ENCODE results near the gene KDM4C. TPM values are rescaled to one million over a fixed set of nuclear protein-coding genes. Genes with fewer than 3 reads are reported as not detected.

Gene KDM4C
- total RNA-seq, 1 donor from 2014 or later: 13.9 TPM

DNA sequence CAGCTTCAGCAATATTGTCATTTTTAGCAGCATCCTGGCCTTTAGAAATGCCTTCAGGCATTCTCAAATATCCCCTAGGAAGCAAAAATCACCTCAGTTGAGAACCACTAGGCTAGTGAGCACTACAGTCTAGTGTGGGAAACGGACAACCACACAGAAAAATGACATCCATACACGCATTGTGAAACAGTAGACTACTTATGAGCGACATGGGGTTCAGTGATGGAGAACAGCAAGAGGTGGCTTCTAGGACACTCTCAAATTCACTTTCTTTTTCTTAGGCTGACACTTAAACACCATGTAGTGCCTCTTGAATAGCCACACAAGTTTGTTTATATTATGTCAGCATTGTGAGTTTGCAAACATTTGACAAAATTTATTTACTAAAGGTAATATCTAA lies 203.0 kb downstream of the KDM4C start:
- DNase-seq (ENCODE audit: extremely low read depth, low read depth, low spot score): no peak

- no peak for DNase-seq (ENCODE audit: extremely low read depth, low read depth, low spot score)
Measured at GRCh38 chr9:6961845-6962522, 204.2 kb downstream of the KDM4C start.

DNA sequence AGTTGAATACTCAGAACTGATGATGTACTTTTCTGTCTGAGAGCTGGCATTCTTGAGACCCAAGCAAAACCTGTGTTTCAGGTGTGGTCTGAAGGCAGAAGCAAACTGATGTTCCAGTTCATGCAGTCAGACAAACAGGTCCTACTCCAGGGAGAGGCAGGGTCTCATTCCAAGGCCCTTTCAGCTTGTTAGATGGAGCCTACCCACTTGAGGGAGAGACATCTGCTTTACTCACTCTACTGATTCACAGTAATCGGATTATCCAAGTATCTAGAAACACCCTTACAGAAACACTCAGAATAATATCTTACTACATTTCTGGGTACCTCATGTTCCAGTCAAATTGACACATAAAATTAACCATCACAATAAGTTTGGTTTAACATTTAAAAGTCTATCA lies 207.8 kb downstream of the KDM4C start:
- no peak for DNase-seq (ENCODE audit: extremely low read depth, low read depth, low spot score)

- no peak for DNase-seq (ENCODE audit: extremely low read depth, low read depth, low spot score)
Measured at GRCh38 chr9:6968271-6968670, 210.5 kb downstream of the KDM4C start.

- DNase-seq (ENCODE audit: extremely low read depth, low read depth, low spot score): no peak
Measured at GRCh38 chr9:6969805-6970204, 212.0 kb downstream of the KDM4C start.

GRCh38 chr9:6973089-6973488 lies 215.3 kb downstream of the KDM4C start:
- DNase-seq (ENCODE audit: extremely low read depth, low read depth, low spot score): no peak

DNA sequence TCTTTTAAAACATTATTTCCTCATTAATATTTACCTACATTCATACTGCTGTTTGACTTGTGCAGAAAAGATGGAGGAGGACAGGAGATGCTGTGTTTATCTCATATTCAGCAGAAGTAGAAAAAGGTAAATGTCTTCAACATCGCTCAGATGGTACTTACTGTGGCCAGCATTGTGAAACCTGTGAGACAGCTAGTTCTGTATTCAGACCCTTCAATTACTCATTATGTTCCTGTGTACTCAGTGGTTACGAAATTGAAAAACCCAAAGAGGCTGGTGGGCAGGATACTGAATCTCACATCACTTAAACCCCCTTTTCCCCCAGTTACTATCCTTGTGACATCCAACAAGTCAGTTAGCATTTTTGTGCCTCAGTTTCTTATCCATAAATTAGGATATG lies 216.0 kb downstream of the KDM4C start:
- DNase-seq (ENCODE audit: extremely low read depth, low read depth, low spot score): no peak

GRCh38 chr9:6975198-6975597 lies 217.4 kb downstream of the KDM4C start:
- DNase-seq (ENCODE audit: extremely low read depth, low read depth, low spot score): no peak

GRCh38 chr9:6977761-6978160 lies 220.0 kb downstream of the KDM4C start:
- DNase-seq (ENCODE audit: extremely low read depth, low read depth, low spot score): no peak

DNA sequence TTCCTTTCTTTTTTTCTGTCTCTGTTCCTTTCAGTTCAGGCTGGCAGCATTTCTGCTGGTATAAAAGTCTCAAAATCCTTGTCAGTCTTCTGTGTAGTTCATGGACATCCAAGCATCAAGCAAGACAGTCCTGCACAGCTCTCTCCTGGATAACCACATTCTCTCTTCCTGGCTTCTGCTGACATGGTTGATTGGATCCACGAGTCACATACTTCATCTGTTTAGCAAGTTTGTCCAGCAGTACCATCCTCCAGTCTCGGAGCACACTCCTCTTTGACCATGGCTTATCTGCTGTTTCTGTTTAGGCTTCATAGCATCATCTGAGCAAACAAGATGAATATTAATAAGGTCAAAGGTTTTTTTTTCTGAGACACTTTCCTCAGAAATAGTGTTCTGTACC lies 220.8 kb downstream of the KDM4C start:
- no peak for DNase-seq (ENCODE audit: extremely low read depth, low read depth, low spot score)

- no peak for DNase-seq (ENCODE audit: extremely low read depth, low read depth, low spot score)
Measured at GRCh38 chr9:6984941-6985578, 227.3 kb downstream of the KDM4C start.

GRCh38 chr9:6986141-6986815 lies 228.5 kb downstream of the KDM4C start:
- no peak for DNase-seq (ENCODE audit: extremely low read depth, low read depth, low spot score)

DNA sequence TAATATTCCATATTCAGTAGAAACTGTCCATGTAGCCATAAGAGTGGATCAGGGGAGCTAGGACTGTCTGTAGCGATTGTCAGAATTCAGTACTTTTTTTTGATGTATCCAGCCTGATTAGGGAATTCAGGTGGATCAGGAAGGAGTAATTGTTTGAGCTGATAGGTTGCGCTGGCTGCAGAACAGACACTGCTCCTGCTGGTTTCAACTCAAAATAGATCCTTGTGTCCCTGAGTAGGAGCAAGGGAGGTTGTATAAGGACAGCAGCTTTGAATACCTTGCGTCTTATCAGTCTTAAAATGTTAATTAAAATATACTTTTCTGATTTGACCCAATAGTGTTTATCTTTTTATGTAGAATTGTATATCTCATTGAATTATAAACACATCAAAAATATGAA lies 229.6 kb downstream of the KDM4C start:
- no peak for DNase-seq (ENCODE audit: extremely low read depth, low read depth, low spot score)

DNA sequence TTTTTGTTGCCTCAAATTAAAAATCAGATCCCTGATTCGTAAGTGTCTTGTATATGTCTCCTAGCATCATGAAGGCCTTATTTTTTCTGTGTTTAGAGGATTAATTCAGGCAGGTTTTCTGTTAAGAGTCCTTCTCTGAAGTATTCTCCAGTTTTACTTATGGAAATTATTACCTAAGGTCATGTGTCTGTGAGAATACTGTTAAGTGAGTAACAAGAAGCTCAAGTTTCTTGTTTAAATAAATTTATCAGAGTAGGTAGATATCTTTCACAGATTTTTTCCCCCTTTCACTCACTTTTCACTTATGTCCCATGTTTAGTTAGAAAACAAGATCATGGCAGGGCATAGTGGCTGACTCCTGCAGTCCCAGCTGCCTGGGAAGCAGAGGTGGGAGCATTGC lies 233.6 kb downstream of the KDM4C start:
- DNase-seq (ENCODE audit: extremely low read depth, low read depth, low spot score): no peak

GRCh38 chr9:6996061-6996854 lies 238.5 kb downstream of the KDM4C start:
- DNase-seq (ENCODE audit: extremely low read depth, low read depth, low spot score): no peak

- no peak for DNase-seq (ENCODE audit: extremely low read depth, low read depth, low spot score)
Measured at GRCh38 chr9:6997330-6997729, 239.6 kb downstream of the KDM4C start.

- no peak for DNase-seq (ENCODE audit: extremely low read depth, low read depth, low spot score)
Measured at GRCh38 chr9:6999794-7000193, 242.0 kb downstream of the KDM4C start.

DNA sequence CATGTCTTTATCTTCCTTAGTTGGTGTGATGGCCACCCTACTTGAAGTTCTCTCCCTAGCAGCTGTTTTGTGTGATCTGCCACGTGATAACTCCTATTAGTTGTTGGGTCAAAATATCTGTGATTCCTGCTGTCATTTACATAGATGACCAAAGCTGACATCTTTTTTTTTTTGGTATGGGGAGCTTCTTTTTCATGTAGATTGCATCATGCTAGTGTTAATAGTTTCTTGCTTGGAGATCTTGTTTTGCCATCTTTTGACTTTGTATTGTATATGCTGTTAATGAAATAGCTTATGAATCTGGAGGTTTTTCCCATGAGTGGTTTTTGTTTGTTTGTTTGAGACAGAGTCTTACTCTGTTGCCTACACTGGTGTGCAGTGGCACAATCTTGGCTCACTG lies 243.8 kb downstream of the KDM4C start:
- no peak for DNase-seq (ENCODE audit: extremely low read depth, low read depth, low spot score)

DNA sequence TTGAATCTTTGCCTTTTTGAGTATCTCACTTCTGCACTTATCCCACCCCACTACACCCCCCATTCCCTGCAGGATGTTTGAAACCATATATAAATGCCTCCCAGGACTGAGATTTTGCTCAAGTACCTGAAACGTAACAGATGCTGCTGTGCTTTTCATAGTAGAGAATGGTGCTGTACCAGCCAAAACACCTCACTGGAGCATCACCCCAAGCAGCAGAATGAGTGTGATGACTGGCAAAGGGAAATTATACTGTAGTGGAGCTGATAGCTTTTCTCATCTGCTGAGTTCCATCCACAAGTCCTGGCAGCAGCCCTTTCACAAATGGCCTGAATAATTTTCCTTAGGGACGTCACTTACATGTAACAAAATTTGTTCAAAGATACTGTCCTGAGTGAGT lies 246.1 kb downstream of the KDM4C start:
- no peak for DNase-seq (ENCODE audit: extremely low read depth, low read depth, low spot score)

GRCh38 chr9:7006417-7006816 lies 248.6 kb downstream of the KDM4C start:
- no peak for DNase-seq (ENCODE audit: extremely low read depth, low read depth, low spot score)

GRCh38 chr9:7008411-7008810 lies 250.6 kb downstream of the KDM4C start:
- DNase-seq (ENCODE audit: extremely low read depth, low read depth, low spot score): no peak
